GM21447 (cell line): Measurements from ENCODE around the gene TEP1.
"Not testable (repeated sequence)": the region's sequence is repeated elsewhere in the genome, so short reads cannot be mapped to it uniquely, and the experiment has no call there.

Experiments used
- ATAC-seq: cut with Tn5 transposase; IDR thresholded peaks from one replicate; pipeline ENCODE4 v1.9.1; 2021; ENCODE audit not compliant: unreplicated experiment

TEP1 gene

DNA sequence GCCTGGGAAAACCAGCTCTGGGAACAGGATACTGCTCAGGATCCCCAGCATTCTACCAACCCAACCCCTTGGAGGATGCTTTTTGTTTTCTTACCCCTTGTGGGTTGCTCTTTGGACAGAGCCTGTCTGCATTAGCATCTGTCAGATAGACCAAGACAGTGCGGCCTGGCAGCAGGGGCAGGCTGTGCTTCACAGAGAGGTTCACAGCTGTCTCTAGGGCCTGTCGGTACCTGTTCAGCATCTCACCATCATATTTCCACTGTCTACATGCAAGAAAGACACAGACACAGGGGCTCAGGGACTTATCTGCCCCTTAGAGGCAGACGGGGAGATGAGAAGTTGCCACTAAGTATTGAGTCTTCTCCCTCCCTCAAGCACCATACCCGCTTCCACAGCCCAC is 21.8 kb downstream of the TEP1 start:
- ATAC-seq = no peak

DNA sequence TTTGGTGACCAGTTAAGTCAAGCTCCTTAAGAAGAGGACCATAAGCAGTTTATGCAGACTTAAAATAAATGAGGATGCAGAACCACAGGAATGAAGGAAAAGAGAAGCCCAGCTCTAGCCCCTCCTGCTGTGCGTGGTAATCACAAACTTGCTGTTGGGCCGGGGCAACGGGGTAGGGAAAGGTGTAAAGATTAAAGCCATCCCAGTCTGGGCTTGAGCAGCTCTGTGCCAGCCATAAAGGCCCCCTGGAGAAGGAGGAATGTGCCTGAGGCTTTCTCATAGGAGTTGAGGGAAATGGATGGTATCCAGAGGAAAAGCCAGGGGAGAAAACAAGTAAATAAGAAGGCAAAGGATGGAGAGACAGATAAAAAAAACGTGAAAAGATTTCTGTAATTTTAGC is 25.1 kb downstream of the TEP1 start:
- ATAC-seq = no peak

DNA sequence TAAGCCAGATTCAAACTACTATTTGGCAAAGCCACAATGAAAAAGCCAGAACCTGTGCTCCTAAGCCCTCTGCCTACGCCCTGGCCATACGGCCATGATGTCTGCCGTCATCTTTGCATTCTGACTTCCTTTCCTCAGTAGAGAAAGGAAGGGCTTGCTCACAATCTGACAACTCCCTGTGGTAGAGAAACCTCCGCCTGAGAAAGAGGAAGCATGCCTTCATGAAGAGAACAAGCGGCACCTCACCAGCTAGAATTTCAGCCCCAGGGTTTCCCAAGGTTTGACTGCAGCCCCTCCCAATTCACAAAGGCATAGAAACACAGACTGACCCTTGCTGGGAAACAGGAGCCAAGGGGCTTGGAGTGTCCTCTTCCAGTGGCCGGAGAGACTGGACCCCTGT is 25.7 kb downstream of the TEP1 start:
- ATAC-seq = no peak

DNA sequence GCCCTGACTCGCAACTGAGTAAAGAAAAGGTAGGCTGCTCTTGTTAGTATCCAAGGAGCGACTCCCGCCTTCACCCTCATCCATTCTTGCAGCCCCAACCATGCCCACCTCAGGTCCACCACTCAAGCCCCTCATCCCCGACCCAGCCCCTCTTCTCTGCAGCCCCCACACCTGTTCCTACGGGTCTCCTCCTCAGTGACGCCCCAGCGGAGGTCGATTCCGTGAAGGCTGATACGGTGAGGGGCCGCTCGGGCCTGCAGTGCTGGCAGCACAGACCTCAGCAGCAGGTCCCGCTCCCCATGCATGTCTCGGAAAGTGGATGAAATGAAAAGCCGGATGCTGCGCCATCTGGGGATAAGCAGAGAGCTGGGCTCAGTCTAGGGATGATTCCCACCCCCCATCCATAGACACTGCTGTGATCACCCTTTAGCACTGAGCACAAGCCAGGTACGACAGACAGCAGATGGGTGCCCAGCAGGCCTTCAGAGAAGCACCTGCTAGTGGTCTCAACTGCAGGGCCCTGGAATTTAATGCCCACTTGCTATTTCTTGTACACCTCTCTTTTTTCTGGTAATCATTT is 26.9 kb downstream of the TEP1 start:
- no peak for ATAC-seq

DNA sequence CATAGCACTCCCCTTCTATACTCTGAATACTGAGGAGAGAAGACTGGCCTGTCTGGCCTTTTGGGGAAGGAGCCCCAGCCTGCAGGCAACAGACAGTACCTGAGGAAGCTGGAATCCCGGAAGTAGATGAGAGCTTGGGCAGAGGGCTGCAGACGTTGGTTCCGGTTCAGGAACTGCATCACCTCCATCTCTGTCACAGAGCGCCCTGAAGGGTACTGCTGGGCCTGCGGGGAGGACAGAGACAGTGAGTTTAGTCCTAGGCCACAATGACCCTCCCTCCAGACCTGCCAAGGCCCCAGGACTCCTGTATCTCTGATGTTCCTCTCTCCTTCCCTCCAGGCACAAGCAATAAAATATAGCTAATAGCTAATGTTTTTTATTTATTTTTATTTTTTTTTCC is 28.4 kb downstream of the TEP1 start:
- no peak for ATAC-seq

DNA sequence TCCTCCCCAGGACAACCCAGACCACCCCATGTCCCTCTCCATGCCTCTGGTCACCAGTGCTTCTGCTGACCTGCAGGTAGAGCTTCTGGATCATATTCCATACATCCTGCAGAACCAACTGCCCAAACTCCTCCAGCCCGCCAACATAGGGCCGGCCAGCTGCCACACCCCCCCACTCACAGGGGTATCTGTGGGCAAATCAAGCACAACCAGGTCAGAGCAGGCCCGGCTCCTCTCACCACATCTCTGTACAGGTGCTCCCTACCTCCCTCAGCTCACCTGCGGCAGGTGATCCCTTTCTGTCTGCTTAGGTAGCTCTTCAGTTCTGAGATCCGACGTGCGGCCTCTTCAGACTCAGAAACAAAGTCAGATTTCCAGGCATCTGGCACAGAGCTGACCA is 29.0 kb downstream of the TEP1 start:
- ATAC-seq = no peak

DNA sequence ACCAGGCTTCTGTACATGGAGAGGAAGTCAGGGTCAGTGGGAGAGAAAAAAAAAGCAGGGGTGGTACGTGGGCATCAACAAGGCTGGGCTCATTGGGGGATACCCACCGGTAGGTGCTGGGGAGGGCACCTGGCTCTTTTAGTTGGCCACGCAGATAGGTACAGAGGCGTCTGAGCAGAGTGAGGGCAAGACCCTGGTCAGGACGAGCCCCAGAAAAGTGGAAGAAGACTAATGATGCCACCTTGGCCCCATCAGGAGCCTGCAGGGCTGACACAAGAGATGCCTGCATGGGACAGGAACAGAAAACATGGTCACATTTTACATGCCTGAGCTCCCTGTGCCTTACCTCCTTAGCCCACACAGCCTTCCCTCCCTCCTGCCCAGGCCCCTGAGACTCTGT is 29.7 kb downstream of the TEP1 start:
- no peak for ATAC-seq

DNA sequence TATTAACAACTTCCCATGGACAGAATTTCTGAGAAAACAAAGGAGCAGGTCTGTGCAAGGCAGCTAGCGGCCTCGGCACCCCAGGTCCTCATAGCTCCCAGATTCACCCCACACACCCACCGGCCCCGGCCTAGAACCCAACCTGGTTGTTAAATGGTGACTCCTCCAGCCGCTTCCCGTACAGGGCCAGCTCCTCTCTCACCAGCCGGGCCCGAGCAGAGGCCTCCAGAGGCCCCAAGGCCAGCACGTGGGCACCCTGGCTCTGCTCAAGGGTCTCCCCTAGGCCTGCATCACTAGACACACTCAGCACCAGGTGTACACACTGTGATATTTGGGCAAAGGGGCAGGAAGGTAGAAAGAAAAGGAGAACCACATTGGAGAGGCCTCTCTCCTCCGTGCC is 30.3 kb downstream of the TEP1 start:
- ATAC-seq = no peak

DNA sequence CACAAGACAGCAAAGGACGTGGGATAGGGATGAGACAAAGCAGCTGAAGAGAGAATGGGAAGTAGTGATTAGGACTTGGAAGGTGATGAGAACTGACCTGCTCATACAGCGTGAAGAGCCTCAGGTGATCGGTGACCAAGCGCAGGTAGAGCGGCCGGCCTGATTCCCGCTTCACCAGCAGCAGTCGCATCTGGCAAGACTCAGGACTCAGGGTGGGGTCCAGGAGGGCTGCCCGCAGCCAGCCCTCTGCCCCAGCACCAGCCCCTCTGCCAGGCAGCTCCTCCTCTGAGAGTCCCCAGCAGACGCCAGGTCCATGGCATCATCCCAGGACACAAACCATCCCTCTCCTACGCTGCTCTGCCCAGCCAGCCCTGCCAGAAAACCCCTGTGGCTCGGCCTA is 30.8 kb downstream of the TEP1 start:
- no peak for ATAC-seq

DNA sequence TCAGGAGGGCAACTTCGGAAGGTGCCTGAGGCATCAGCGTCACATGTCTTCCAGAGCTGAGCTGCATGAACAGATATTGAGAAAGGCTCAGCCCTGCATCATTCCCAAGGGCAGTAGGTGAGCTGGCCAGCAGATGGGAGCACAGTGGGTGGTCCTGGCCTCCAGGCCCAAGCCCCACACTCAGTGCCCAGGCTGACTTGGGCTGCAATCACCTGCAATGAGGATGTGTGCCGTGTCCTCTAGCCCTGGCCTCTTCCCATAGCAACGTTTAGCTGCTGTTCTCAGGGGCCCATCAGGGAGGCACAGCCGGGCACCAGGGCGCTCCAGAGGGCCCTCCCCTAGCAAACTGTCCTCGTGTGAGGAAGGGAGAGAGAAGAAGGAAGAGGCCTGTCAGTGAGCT is 32.0 kb downstream of the TEP1 start:
- ATAC-seq = no peak

DNA sequence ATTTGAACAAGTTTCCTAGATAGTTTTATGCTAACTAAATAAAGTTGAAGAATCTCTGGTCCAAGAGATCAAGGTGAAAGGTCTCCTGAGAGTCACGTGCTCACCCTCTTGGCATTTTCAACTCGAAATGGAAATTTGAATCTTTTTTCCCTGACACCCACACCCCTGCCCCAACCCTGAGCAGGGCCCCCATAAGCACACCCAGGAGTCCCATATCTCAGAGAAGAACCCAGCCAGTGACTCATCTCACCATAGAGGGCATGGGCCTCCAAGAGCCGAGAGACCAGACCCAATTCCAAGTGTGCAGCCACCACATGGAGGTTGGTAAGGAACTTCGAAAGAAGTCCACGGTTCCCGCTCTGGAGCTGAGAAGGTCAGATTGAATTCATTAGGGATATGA is 32.6 kb downstream of the TEP1 start:
- no peak for ATAC-seq

DNA sequence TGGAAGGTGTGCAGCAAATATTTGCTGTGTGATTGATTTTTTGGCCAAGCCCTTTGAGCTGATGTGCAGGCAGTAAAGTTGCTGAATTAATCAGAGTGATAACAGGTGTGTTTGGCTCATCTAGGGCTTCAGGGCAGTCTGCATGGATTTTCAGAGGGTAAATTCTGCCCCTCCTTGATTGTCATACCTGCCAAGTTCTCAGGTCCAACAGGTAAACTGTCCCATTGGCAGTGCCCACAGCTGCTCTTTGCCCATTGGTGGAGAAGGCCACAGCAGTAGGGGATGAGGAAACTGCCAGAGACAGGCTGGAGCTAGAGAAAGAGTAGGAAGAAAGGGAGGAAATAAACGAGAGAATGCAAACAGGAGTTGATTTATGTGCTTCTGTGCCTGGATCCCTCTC is 33.6 kb downstream of the TEP1 start:
- ATAC-seq = no peak

DNA sequence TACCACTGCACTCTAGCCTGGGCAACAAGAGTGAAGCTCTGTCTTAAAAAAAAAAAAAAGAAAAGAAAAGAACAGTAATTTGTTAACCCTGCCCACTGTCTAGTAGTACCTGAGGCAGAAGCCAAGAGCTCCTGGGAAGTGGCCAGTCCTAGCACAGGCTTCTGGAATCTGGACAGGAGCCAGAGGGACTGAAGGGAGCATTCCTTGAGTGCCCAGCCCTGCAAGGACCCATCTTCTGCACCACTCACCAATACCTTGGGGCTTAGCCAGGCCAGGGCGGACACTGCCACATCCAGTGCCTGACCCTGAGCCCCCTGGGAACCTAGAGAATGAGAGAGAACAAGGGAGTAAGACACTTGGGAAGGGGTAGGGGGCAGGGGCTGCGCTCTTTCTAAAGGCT is 36.1 kb downstream of the TEP1 start:
- no peak for ATAC-seq

DNA sequence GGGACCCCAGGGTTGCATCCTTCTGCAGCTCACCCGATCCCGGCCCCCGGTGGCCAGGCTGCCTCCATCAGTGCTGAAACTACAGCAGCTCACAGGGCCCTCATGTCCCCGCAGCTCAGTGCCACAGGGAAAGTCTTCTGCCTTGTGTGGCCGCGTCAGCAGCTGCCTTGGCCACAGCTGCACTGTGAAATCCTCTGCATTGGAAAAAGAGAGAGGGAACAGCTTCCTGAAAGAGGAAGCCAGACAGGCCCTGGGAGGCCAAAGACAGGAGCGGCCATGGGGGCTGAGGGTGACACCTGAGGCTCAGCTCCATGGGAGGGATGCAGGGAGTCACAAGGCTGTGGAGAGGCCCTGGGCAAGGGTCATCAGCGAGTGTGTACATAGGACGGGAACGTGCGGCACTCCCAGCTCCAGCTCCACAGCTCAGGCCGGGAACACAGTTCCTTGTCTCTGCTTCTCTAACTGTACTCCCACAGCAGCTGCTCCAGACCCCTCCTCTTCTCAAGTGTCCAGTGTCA is 37.2 kb downstream of the TEP1 start:
- ATAC-seq = no peak

DNA sequence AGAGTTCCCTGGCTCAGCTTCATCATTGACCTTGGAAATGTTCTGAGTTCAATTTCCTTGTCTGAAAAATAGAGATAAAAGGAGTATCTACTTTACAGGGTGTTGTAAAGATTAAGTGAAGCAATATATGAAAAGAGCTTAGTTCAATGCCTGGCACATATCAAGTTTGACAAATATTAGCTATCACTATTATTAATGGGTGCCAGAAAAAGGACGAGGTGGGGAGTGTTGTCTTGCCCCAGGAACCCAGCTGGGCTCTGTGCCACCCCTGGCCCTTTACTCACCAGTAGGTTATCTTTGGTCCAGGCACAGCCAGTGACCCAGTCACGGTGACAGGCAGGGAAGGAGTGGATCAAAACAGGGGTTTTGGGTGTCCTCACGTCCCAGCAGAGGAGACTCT is 37.8 kb downstream of the TEP1 start:
- ATAC-seq = no peak

DNA sequence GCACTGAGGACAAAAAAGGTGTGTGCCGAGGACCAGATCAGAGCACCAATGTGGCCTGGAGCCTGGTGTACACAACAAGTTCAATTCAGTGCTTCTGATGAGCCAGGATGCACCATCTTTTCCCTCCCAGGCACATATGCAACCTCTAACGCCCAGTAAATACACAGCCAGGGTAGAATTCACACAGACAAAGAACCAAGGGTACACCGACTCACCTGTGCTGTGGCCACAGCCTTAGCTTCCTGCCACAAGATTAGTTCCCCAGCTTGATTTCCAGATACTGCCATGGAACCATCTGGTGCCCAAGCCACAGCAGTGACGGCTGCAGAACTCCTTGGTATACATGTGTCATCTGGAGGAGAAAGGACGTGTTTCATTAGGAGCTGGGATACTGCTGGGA is 40.5 kb downstream of the TEP1 start:
- ATAC-seq = no peak

DNA sequence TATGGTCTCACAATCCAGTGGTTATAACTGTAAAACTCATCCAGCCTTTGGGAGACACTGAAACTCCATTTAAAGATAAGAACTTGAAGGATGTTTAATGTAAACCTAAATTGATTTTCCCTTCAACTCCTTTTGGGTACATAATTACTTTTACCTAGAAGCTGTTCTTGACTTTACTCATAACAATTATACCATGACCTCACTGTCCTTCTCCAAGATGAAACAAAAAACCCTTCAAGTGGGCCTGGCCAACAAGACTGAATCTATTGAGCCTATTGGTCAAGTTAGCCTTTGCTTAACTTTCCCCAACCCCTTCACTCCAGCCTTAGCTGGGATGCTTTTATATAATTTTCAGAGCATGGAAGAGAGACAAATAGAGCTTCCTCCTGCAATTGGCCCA is 47.4 kb downstream of the TEP1 start:
- no peak for ATAC-seq

DNA sequence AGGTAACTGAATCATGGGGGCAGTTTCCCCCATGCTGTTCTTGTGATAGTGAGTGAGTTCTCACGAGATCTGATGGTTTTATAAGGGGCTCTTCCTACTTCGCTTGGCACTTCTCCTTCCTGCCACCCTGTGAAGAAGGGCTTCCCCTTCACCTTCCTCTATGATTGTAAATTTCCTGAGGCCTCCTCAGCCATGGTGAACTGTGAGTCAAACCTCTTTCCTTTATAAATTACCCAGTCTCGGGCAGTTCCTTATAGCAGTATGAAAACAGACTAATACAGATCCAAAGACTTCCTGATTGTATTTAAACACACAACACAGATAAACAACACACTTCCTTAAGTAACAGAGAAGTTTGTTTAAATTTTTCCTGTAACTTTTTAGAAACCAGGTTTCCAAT is 54.8 kb downstream of the TEP1 start:
- not testable (repeated sequence) for ATAC-seq

DNA sequence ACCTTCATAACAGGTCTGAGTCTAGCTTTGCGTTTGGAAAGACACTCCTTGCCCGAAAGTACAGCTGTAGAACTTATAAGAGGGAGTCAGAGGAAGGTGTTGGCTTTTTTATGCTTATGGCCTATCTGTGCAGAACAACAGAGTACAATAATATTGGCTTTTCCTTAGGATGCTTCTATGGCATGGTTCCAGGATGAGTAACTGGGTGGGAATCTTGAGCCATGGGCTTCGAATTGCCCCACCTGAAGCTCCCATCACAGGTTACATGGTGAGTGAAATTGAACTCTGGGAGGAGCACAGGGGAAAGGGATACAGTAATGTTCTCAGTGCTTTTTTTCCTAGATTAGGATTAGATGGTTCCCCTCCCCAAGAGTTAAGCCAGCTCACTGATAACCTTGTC is 56.9 kb downstream of the TEP1 start:
- no peak for ATAC-seq

DNA sequence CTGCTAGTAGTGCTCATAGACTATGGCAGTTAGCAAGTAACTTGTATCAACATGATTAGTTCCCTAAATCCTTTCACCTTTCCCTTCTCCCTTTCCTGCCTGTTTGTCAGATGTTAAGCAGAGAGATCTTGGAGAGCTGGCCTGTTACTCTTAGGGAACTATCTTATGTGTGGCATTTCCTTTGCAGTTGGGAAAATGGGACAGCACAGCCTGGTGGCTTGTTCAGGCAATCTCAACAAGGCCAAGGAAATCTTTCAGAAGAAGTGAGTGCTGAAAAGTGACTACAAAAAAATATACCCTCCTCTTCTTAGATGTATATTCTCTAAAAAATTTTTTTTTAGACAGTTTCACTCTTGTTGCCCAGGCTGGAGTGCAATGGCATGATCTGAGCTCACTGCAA is 62.4 kb downstream of the TEP1 start:
- ATAC-seq = no peak

DNA sequence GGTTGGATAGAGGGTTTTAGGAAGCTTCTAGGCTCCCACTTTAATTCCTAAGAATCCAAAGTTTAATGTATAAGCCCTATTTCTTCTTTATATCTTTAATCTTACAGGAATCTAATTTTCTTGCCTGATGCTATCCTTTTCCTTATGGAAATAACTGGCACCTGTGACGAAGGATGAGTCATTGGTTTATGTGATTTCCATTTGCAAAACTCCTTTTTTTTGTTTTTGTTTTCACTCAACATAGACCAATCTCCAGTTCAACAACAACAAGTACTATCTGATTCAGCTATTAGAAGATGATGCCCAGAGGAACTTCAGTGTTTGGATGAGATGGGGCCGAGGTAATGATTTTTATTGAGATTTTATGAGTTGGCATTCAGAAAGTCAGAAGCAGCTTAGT is 63.0 kb downstream of the TEP1 start:
- no peak for ATAC-seq

DNA sequence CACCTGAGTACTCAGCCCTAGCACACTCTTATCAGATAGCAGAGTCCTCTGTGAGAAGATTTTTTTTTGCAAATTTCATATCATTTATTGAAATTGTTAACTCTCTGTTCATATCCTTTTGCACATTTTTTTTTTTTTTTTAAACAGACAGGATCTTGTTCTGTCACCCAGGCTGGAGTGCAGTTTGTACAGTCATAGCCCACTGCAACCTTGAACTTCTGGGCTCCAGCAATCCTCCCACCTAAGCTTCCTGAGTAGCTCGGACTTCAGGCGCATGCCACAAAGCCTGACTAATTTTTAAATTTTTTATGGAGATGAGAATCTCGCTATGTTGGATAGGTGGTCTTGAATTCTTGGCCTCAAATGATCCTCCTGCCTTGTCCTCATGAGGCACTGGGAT is 65.6 kb downstream of the TEP1 start:
- ATAC-seq = no peak

DNA sequence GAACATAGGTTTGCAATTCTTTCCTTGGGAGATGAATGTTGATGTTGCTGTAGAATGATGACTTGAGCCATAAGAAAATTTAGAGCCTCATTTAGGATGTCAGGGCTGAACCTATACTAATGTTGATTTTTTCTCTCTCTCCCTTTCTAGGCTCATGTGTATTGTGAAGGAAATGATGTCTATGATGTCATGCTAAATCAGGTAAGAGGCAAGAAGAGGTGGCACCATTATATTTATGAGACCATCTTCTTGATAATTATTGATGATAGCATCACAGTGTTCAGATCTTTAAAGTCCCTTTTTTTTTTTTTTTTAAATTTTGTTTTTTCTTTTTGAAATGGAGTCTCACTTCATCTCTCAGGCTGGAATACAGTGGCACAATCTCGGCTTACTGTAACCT is 66.6 kb downstream of the TEP1 start:
- no peak for ATAC-seq

DNA sequence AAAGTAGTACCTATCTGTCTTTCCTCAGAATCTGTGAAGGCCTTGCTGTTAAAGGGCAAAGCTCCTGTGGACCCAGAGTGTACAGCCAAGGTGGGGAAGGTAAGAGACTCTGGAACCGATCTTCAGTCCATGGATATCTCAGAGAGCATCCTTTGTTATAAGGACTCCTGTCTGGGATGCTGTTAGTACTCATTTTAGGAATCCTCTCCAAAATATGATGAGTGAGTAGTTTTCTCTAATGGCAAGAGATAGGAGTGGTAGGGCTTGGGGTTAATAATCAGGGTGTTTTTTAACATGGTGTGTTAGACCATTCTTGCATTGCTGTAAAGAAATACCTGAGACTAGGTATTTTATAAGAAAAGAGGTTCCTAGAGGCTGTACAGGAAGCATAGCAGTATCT is 67.9 kb downstream of the TEP1 start:
- no peak for ATAC-seq
